IMR-90 (cell line): ENCODE measurements around the gene IFIT1B. TPM values are rescaled to one million over a fixed set of nuclear protein-coding genes. Genes with fewer than 3 reads are reported as not detected.

Experiments
- ATAC-seq: fragments of 200-7000 bp; cut with Tn5 transposase; 2 replicates; pipeline ENCODE4 v1.9.1; 2020; ENCODE audit warnings: low read depth, mild to moderate bottlenecking, moderate library complexity
- BruUV-seq: library from RNA; stranded (reverse); fragments of 400-500 nt; replicated peaks from 2 replicates; lab custom pipeline; 2021; lab: Mats Ljungman, UMichigan
- CTCF ChIA-PET: fragments of 300-600 bp; formaldehyde crosslinking; extraction: SDS; loops from one replicate; lab custom pipeline; 2021; ENCODE audit warnings: antibody characterized with exemption; lab: Yijun Ruan, JAX
- POLR2A ChIA-PET: fragments of 300-600 bp; sonication (Branson Sonifier 250); formaldehyde crosslinking; loops from one replicate; lab custom pipeline; 2022; ENCODE audit warnings: antibody characterized with exemption; ENCODE audit not compliant: unreplicated experiment; lab: Charles Lee
- DNase-seq: peaks from one replicate; pipeline ENCODE4 v3.0.0; 2013
- H2AFZ ChIP-seq: replicated peaks from 2 replicates; pipeline ENCODE3; 2013; ENCODE audit warnings: low read length, mild to moderate bottlenecking; ENCODE audit not compliant: poor library complexity
- H2AK5ac ChIP-seq: 2 replicates; pipeline ENCODE4 v1.6.1; 2013; ENCODE audit warnings: low read depth, low read length, inconsistent platforms
- H2AK9ac ChIP-seq: replicated peaks from 2 replicates; pipeline ENCODE3; 2013; ENCODE audit warnings: mild to moderate bottlenecking, low read depth, low read length, moderate library complexity; ENCODE audit not compliant: poor library complexity
- H2BK120ac ChIP-seq: 2 replicates; pipeline ENCODE4 v1.6.1; 2013; ENCODE audit warnings: low read depth, low read length, inconsistent platforms
- H2BK15ac ChIP-seq: 3 replicates; pipeline ENCODE4 v1.6.1; 2013; ENCODE audit warnings: low read depth, low read length, inconsistent platforms
- H2BK20ac ChIP-seq: 2 replicates; pipeline ENCODE4 v1.6.1; 2013; ENCODE audit warnings: low read depth, mild to moderate bottlenecking, inconsistent platforms, low read length, moderate library complexity
- H2BK5ac ChIP-seq: 2 replicates; pipeline ENCODE4 v1.6.1; 2013; ENCODE audit warnings: mild to moderate bottlenecking, low read depth, low read length, inconsistent platforms; ENCODE audit not compliant: poor library complexity, severe bottlenecking
- H3K14ac ChIP-seq: replicated peaks from 2 replicates; pipeline ENCODE4 v1.6.1; 2013; ENCODE audit warnings: low read depth, low read length, inconsistent platforms
- H3K18ac ChIP-seq: 2 replicates; pipeline ENCODE4 v1.6.1; 2013; ENCODE audit warnings: low read depth, low read length, control low read depth
- H3K23ac ChIP-seq: 2 replicates; pipeline ENCODE4 v1.6.1; 2013; ENCODE audit warnings: low read depth, low read length, inconsistent platforms
- H3K27ac ChIP-seq: 2 replicates; pipeline ENCODE4 v1.5.1; 2013; ENCODE audit warnings: mild to moderate bottlenecking, control low read depth, low read length; ENCODE audit not compliant: insufficient read depth
- H3K27me3 ChIP-seq: 2 replicates; pipeline ENCODE4 v1.6.1; 2013; ENCODE audit warnings: low read length; ENCODE audit not compliant: control insufficient read depth, insufficient read depth
- H3K36me3 ChIP-seq: 2 replicates; pipeline ENCODE4 v1.6.1; 2013; ENCODE audit warnings: low read length, mixed read lengths; ENCODE audit not compliant: control insufficient read depth, insufficient read depth
- H3K4ac ChIP-seq: 2 replicates; pipeline ENCODE4 v1.6.1; 2013; ENCODE audit warnings: low read depth, low read length, inconsistent platforms
- H3K4me1 ChIP-seq: 2 replicates; pipeline ENCODE4 v1.6.1; 2013; ENCODE audit warnings: low read length, mixed read lengths; ENCODE audit not compliant: control insufficient read depth, insufficient read depth
- H3K4me2 ChIP-seq: 2 replicates; pipeline ENCODE4 v1.6.1; 2013; ENCODE audit warnings: low read depth, mild to moderate bottlenecking, control low read depth, low read length, moderate library complexity
- H3K4me3 ChIP-seq: 2 replicates; pipeline ENCODE4 v1.5.1; 2013; ENCODE audit warnings: low read depth, mild to moderate bottlenecking, control low read depth, low read length, moderate library complexity; ENCODE audit not compliant: insufficient read depth
- H3K56ac ChIP-seq: 2 replicates; pipeline ENCODE4 v1.6.1; 2013; ENCODE audit warnings: low read length, inconsistent platforms; ENCODE audit not compliant: insufficient read depth; ENCODE audit errors: extremely low read depth
- H3K79me1 ChIP-seq, 2 experiments: 2 replicates each; pipeline ENCODE4 v1.6.1; 2013; ENCODE audit warnings: low read length in 2 of 2, inconsistent platforms in 1 of 2, low read depth in 1 of 2
- H3K9ac ChIP-seq: 2 replicates; pipeline ENCODE4 v1.6.1; 2013; ENCODE audit warnings: low read depth, low read length, control low read depth
- H3K9me1 ChIP-seq: 2 replicates; pipeline ENCODE4 v1.6.1; 2013; ENCODE audit warnings: low read length, inconsistent platforms; ENCODE audit not compliant: insufficient read depth
- H3K9me3 ChIP-seq: 2 replicates; pipeline ENCODE4 v1.6.1; 2013; ENCODE audit warnings: low read length; ENCODE audit not compliant: control insufficient read depth, insufficient read depth
- H4K20me1 ChIP-seq: 2 replicates; pipeline ENCODE4 v1.6.1; 2013; ENCODE audit warnings: low read length, inconsistent platforms; ENCODE audit not compliant: insufficient read depth
- H4K5ac ChIP-seq: 2 replicates; pipeline ENCODE4 v1.6.1; 2013; ENCODE audit warnings: mild to moderate bottlenecking, low read depth, low read length, control low read depth
- H4K8ac ChIP-seq, 2 experiments: 2 replicates each; pipeline ENCODE4 v1.6.1; 2013; ENCODE audit warnings: low read depth in 2 of 2, low read length in 2 of 2, control low read depth in 1 of 2, inconsistent platforms in 1 of 2
- H4K91ac ChIP-seq: 2 replicates; pipeline ENCODE4 v1.6.1; 2013; ENCODE audit warnings: low read depth, low read length, inconsistent platforms; ENCODE audit not compliant: insufficient read depth
- BHLHE40 ChIP-seq: fragments of 150-350 bp; IDR thresholded peaks from 2 replicates; pipeline ENCODE4 v1.6.1; 2016; ENCODE audit warnings: mild to moderate bottlenecking, low read depth, low read length
- CHD1 ChIP-seq: IDR thresholded peaks from 2 replicates; pipeline ENCODE4 v1.6.1; 2012; ENCODE audit warnings: low read depth, low read length, improper control_type of control experiment
- ELK1 ChIP-seq: fragments of 150-350 bp; IDR thresholded peaks from 2 replicates; pipeline ENCODE4 v1.6.1; 2016; ENCODE audit warnings: low read depth, mild to moderate bottlenecking, low read length, moderate library complexity, borderline replicate concordance
- MAZ ChIP-seq: IDR thresholded peaks from 2 replicates; pipeline ENCODE4 v1.6.1; 2012; ENCODE audit warnings: low read depth, mild to moderate bottlenecking, low read length, improper control_type of control experiment, moderate library complexity, borderline replicate concordance
- POLR2A ChIP-seq: IDR thresholded peaks from 2 replicates; pipeline ENCODE4 v1.6.1; 2012; ENCODE audit warnings: mild to moderate bottlenecking, low read depth, low read length
- RAD21 ChIP-seq: IDR thresholded peaks from 2 replicates; pipeline ENCODE4 v1.6.1; 2012; ENCODE audit warnings: low read length, improper control_type of control experiment
- RFX5 ChIP-seq: IDR thresholded peaks from 2 replicates; pipeline ENCODE4 v1.8.0; 2012; ENCODE audit warnings: low read depth, mild to moderate bottlenecking, low read length, moderate library complexity
- SMC3 ChIP-seq: fragments of 150-350 bp; IDR thresholded peaks from 2 replicates; pipeline ENCODE4 v1.6.1; 2016; ENCODE audit warnings: low read depth, mild to moderate bottlenecking, antibody characterized with exemption, low read length, moderate library complexity
- USF2 ChIP-seq: fragments of 150-350 bp; IDR thresholded peaks from 2 replicates; pipeline ENCODE4 v1.6.1; 2017; ENCODE audit warnings: mild to moderate bottlenecking, antibody characterized with exemption, low read length, low read depth
- WGBS, 2 experiments: methylation state at CpG; one replicate each; pipeline versions ENCODE4 v1.1.5 to v1.1.7; 2013; ENCODE audit warnings: missing lambda C conversion rate in 2 of 2; ENCODE audit not compliant: insufficient read length in 1 of 2; ENCODE audit errors: extremely low coverage in 2 of 2; 5-methylcytosine and 5-hydroxymethylcytosine counted together
- dilution Hi-C: fragments of 300-500 bp; cut with HindIII; formaldehyde crosslinking; loops from one replicate; pipeline ENCODE4 v1.14.3; 2018; ENCODE audit warnings: low sequenced_read_pairs; ENCODE audit not compliant: unreplicated experiment
- in situ Hi-C: fragments of 300-500 bp; cut with MboI; formaldehyde crosslinking; loops from 3 replicates; pipeline ENCODE4 v1.14.3; 2019; ENCODE audit warnings: low sequenced_read_pairs, inconsistent platforms, mixed read lengths
- intact Hi-C: fragments of 100-400 bp; cut with micrococcal nuclease; formaldehyde crosslinking; loops from 2 replicates; pipeline ENCODE4 v1.10.0; 2022
- polyA plus RNA-seq, 3 experiments: library from polyadenylated mRNA; depleted of rRNA; stranded (reverse); fragments of >200 nt; gene quantifications; 2 replicates each; pipeline ENCODE4 v1.2.3, GENCODE V29; 2012; ENCODE audit warnings: low replicate concordance in 1 of 3
- total RNA-seq: library from RNA; depleted of rRNA; stranded (reverse); fragments of >200 nt; gene quantifications from 2 replicates; pipeline ENCODE4 v1.2.3, GENCODE V29; 2012
- TF ChIP-seq, protein P1 (sequence below): conservative IDR thresholded peaks from 2 replicates; pipeline ENCODE4 v1.5.1; 2012; ENCODE audit warnings: mild to moderate bottlenecking, low read depth, low read length, improper control_type of control experiment

The IFIT1B gene
- total and polyA plus RNA-seq, 2 of the 4 experiments (the other 2 are of a cell fraction) = not detected

DNA sequence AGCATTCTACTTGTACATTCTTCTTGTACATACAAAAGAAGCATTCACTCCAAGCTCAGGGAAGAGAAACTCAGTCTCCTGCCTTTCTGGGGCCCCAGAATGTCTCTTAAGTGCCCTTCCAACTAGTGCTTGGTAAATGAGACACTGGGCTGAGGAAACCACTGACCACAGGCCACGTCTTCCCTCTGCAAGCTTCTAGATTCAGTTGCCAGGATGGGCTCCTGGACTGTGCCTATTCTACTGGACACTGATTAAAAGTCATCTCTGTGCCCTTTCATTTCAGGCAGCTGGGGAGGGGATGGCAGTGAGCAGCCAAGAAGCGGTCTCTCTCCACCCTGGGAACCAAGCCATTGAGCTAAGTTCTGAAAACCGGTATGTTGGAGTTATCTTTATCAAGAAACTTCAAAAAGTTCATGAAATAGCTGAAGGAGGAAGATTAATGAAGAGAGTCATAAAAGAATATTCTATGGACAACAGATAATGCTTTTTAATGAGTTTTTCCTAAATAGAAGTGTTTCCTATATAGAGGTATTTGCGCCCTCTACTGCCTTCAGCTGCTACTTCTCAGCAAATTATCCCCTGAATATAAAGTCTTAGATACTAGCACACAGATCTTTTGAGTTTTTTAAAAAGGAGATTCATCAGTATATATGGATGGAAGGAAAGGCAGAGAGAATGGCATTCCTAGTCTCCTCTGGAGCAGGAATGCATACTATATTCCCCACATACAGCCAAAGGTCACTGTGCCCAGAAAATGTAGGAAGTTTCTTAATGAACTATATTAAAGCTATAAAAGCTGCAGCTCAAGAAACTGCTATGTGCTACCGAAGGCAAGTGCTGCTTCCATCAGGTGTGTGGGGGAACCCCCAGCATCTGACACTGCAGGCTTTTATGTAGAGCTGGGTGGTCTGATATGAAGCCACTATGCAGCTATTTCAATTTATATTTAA lies 8.4 kb upstream of the IFIT1B start:
- intact Hi-C loops = loop anchor here (2.0 to 5.0 kb wide), 2 partner anchors 42 to 75 kb away; partner anchors contain the start of gene IFIT3
- H3K18ac ChIP-seq = 0 out of 2 replicates have a peak overlapping the region, but pooled peaks have one; percentile 13
- H3K9ac ChIP-seq = no peak overlapping the region
- H3K79me1 ChIP-seq = no peaks in the 10 kb centered on the region
- H2AFZ ChIP-seq = no peak overlapping the region
- peaks cover 3% of the 10 kb centered on the region for H3K4me1 ChIP-seq
- no peak overlapping the region for H2BK5ac ChIP-seq
- H4K5ac ChIP-seq = no peak overlapping the region
- H4K8ac ChIP-seq = no peak overlapping the region
- no peak overlapping the region for H3K4ac ChIP-seq
- H3K36me3 ChIP-seq = no peaks in the 10 kb centered on the region
- CTCF ChIA-PET = interaction anchor here (0.6 to 2.1 kb wide), 15 partner anchors 9 to 820 kb away, joined by 3 to 9 read pairs (median 4); partner anchors contain the start of genes IFIT1, IFIT2 and IFIT5
- no peak overlapping the region for H4K91ac ChIP-seq
- dilution Hi-C loops = no loop called here
- ATAC-seq = peak; percentile 49
- H3K14ac ChIP-seq = peak overlapping the region; percentile 12; the same call in 1 of the 2 replicates
- H2BK15ac ChIP-seq = 0 out of 3 replicates have a peak overlapping the region, but pooled peaks have one; percentile 9
- H2BK20ac ChIP-seq = peak overlapping the region; percentile 44; the same call in 1 of the 2 replicates
- no peak overlapping the region for H3K27ac ChIP-seq
- H3K9me3 ChIP-seq = no peaks in the 10 kb centered on the region
- peak overlapping the region; percentile 5; the same call in 1 of the 2 replicates for H2BK120ac ChIP-seq
- no CpG with 5 or more reads among the region's 5 CpGs for WGBS, 2 experiments
- TF ChIP-seq, protein P1, sequence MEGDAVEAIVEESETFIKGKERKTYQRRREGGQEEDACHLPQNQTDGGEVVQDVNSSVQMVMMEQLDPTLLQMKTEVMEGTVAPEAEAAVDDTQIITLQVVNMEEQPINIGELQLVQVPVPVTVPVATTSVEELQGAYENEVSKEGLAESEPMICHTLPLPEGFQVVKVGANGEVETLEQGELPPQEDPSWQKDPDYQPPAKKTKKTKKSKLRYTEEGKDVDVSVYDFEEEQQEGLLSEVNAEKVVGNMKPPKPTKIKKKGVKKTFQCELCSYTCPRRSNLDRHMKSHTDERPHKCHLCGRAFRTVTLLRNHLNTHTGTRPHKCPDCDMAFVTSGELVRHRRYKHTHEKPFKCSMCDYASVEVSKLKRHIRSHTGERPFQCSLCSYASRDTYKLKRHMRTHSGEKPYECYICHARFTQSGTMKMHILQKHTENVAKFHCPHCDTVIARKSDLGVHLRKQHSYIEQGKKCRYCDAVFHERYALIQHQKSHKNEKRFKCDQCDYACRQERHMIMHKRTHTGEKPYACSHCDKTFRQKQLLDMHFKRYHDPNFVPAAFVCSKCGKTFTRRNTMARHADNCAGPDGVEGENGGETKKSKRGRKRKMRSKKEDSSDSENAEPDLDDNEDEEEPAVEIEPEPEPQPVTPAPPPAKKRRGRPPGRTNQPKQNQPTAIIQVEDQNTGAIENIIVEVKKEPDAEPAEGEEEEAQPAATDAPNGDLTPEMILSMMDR = peak; percentile 76
- TF ChIP-seq ELK1 (no peak), CHD1 (no peak), SMC3 (peak; percentile 87), BHLHE40 (no peak), MAZ (no peak), USF2 (no peak), POLR2A (no peak), RAD21 (peak; percentile 77), RFX5 (no peak)
- peak; percentile 60 for DNase-seq
- no peaks in the 10 kb centered on the region for H3K9me1 ChIP-seq
- in situ Hi-C loops = no loop called here
- no peak overlapping the region for H3K4me3 ChIP-seq
- POLR2A ChIA-PET = interaction anchor here (0.6 kb wide), 1 partner anchor 64 kb away, joined by 4 read pairs; no protein-coding TSS in a partner anchor
- 0 out of 2 replicates have a peak, but pooled peaks cover 2% of the 10 kb centered on the region for H4K20me1 ChIP-seq
- no TSS peak for BruUV-seq
- no peak overlapping the region for H2AK9ac ChIP-seq
- no peak overlapping the region for H3K4me2 ChIP-seq
- H3K23ac ChIP-seq = no peak overlapping the region
- no peak overlapping the region; the same call in 1 of the 2 replicates for H2AK5ac ChIP-seq
- no peak overlapping the region for H3K56ac ChIP-seq
- H3K27me3 ChIP-seq = no peaks in the 10 kb centered on the region
